Fibroblast of skin of right biceps (primary cell): ENCODE measurements around the gene FERMT3.
A peak's percentile ranks its signal among the peaks of the same experiment; 100 is the strongest.

ENCODE experiments used
- DNase-seq: peaks from one replicate; pipeline ENCODE4 v3.0.0-alpha.2; 2013

Gene FERMT3

GRCh38 chr11:64222651-64223000 lies 16.1 kb downstream of the FERMT3 start:
- DNase-seq = no peak

- no peak for DNase-seq
Observed at GRCh38 chr11:64223001-64223651, 16.6 kb downstream of the FERMT3 start.

- DNase-seq = no peak
Observed at GRCh38 chr11:64224151-64224890, 17.8 kb downstream of the FERMT3 start.

GRCh38 chr11:64224891-64225607 lies 18.5 kb downstream of the FERMT3 start:
- DNase-seq = no peak

- peak; percentile 83 for DNase-seq
Observed at GRCh38 chr11:64225608-64226506, 19.3 kb downstream of the FERMT3 start, which contains the start of the genes NUDT22 and TRPT1. NUDT22 (plus strand) TSS chr11:64226274; CDS start chr11:64226653, 379 bp downstream. TRPT1 (minus strand) TSS chr11:64226186; CDS start chr11:64225860, 326 bp downstream.

GRCh38 chr11:64226507-64227051 lies 20.1 kb downstream of the FERMT3 start:
- no peak for DNase-seq

- no peak for DNase-seq
Observed at GRCh38 chr11:64227405-64227956, 21.0 kb downstream of the FERMT3 start.

- DNase-seq = no peak
Observed at GRCh38 chr11:64229090-64229743, 22.7 kb downstream of the FERMT3 start.

- DNase-seq = no peak
Observed at GRCh38 chr11:64229744-64230170, 23.2 kb downstream of the FERMT3 start.

GRCh38 chr11:64230171-64230984 lies 23.9 kb downstream of the FERMT3 start, which contains the start of gene DNAJC4:
DNAJC4 (plus strand) TSS chr11:64230548; CDS start chr11:64230855, 307 bp downstream.
- DNase-seq = peak; percentile 87

GRCh38 chr11:64230985-64231365 lies 24.5 kb downstream of the FERMT3 start:
- DNase-seq = no peak

GRCh38 chr11:64231546-64231945 lies 25.0 kb downstream of the FERMT3 start:
- DNase-seq = no peak

- no peak for DNase-seq
Observed at GRCh38 chr11:64232182-64232966, 25.9 kb downstream of the FERMT3 start.

GRCh38 chr11:64232967-64233315 lies 26.4 kb downstream of the FERMT3 start:
- no peak for DNase-seq

GRCh38 chr11:64233913-64234586 lies 27.5 kb downstream of the FERMT3 start, which contains the start of gene VEGFB:
VEGFB (plus strand) TSS chr11:64234584; CDS start chr11:64234834, 250 bp downstream.
- DNase-seq = peak; percentile 65

- no peak for DNase-seq
Observed at GRCh38 chr11:64234647-64235379, 28.3 kb downstream of the FERMT3 start.

GRCh38 chr11:64235437-64236161 lies 29.1 kb downstream of the FERMT3 start:
- DNase-seq = no peak
